ENCODE data around the gene RAP1GAP2.

Gene RAP1GAP2

GRCh38 chr17:2786176-2786881 lies 9.9 kb upstream of the RAP1GAP2 start:
- DNase-seq, result peak; percentile 46

- no peak for DNase-seq
Observed at GRCh38 chr17:2789700-2790099, 6.5 kb upstream of the RAP1GAP2 start.

GRCh38 chr17:2792366-2793169 lies 3.7 kb upstream of the RAP1GAP2 start:
- no peak for DNase-seq

DNA sequence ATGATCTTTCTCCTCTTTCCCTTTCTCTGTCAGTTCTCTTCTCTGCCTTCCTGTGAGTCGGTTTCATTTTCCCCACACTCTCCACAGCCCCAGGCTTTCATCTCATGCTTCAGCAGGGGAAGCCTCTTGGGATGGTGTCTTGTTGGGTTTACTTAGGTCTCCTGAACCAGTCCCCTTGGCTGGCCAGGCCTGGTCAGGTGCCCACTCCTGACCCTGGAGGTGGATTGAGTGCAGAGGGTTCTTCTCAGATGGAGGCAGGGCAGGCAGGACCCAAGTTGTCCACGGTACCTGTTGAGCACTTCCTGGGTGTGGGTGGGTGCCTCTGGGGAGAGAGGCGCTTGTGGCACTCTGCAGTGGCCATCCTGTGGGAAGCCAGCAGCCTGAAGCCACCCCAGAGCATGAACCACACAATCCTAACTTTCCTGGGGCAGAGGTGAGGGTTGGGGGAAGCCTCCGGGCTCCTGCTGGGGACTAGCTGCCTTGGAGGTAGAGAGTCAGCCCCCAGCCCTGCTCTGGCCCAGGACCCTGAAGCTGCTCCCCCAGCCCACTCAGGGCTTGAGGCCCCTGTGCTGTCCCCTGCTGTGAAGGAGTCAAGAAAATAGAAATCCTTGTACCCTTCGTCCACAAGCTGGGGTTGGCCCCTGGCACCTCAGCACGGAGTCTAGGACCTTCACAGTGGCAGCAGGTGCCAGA lies 2.0 kb upstream of the RAP1GAP2 start:
- no peak for DNase-seq

DNA sequence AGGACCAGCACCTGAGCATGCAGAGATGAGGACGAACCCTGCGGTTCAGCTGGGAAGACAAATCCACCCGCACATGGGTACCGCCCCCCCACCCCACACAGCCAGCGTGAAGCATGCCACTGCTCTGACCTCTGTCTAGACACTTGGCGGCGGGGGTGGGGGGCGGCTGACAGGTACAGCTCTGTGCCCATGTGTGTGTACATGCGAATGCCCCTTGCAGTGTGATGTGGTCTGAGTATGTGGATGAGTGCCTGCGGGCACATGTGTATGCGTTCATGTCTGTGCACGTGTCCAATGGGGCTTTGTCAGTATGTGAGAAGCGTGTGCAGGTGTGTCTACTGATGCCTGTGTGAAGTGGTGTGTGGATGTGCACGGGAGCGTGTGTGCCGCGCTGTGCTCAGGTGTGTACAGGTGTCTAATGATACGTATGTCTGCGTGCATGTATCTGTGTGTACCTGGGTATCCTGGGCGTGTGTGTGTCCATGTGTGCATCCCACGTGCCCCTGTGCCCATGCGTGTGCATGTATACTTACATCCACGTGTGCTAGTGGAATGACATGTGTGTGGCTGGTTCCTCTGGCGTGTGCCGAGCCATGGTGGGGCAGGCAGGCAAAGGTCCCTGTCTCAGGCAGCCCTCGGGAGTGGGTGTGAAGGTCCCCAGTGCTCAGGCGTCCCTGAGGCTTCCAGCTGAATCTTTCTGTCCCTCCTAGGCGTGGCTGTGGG lies 636 bp upstream of the RAP1GAP2 start:
- DNase-seq, result no peak

GRCh38 chr17:2797226-2797625 lies 988 bp downstream of the RAP1GAP2 start:
- DNase-seq, result no peak

DNA sequence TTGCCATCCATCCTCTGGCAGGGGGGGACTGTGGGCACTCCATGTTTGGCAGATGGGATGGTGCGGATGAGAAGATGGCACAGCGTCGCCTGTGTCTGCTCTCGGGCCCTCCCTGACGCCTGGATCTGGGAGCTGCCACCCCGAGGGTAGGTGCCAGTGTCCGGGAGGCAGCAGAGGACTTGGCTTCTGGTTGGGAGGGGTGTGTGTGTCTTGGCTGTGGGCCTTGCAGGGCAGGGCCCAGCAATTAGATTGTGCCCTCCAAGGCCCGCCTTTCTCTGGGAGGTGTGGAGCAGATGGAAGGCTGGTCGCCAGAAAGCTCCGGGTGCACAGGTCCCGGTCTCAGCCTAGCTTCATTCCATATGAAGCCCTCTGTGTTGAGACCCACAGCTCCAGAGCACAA lies 1.4 kb downstream of the RAP1GAP2 start:
- DNase-seq, result no peak

DNA sequence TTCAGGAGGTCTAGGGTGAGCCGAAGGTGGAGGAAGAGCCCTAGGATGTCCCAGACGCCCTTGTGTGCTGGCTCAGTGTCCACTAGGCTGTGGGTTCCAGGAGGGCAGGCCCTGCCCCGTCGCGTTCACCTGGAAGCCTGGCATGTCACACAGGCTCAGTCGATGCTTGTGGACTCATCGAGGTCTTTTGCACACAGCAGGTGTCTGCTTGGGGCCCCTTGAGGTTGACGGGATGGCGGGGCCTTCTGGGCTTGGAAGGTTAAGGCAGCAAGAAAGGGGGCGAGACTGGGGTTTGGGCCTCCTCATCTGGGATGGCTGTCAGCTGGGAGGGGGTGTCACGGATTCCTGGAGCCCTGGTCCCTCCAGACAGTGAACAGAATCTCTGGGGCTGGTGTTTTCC lies 1.9 kb downstream of the RAP1GAP2 start:
- no peak for DNase-seq

- DNase-seq, result no peak
Observed at GRCh38 chr17:2798678-2799077, 2.4 kb downstream of the RAP1GAP2 start.

DNA sequence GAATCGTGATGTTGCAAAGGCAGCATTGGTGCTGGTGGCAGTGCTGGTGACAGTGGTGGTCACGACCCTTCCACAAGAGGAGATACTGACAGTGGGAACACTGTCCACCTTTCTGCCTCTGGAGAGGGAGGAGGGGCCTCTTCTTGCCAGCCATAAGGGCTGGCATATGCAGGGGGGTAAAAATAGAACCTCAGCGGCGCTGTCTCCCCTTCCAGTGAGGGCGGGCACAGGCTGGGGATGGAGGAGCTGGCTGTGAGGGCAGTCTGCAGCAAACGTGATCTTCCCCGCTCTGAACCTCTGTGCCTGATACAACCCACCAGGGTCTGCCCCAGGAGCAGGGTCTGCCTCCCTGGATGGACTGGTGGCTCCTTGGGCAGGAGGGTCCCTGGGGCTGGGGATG lies 3.4 kb downstream of the RAP1GAP2 start:
- no peak for DNase-seq

- no peak for DNase-seq
Observed at GRCh38 chr17:2800367-2800766, 4.1 kb downstream of the RAP1GAP2 start.

- DNase-seq, result no peak
Observed at GRCh38 chr17:2801841-2802240, 5.6 kb downstream of the RAP1GAP2 start.

DNA sequence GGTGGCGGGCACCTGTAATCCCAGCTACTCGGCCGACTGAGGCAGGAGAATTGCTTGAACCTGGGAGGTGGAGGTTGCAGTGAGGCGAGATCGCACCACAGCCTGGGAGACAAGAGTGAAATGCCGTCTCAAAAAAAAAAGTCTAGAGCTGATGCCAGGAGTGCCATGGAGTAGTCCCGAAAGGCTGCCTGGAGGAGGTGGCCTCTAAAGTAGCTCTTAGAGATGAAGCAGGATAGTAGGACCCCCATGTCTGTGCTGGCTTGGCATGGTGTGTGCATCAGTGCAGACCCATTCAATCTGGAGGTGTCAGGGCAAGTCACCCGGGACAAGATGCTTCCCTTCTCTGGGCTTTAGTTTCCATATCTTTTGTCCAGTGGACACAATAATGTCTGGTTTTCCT lies 6.3 kb downstream of the RAP1GAP2 start:
- DNase-seq, result no peak

GRCh38 chr17:2803386-2803785 lies 7.1 kb downstream of the RAP1GAP2 start:
- DNase-seq, result no peak

GRCh38 chr17:2803971-2804370 lies 7.7 kb downstream of the RAP1GAP2 start:
- DNase-seq, result no peak

- DNase-seq, result no peak
Observed at GRCh38 chr17:2804912-2805311, 8.7 kb downstream of the RAP1GAP2 start.

- no peak for DNase-seq
Observed at GRCh38 chr17:2805961-2806360, 9.7 kb downstream of the RAP1GAP2 start.

DNA sequence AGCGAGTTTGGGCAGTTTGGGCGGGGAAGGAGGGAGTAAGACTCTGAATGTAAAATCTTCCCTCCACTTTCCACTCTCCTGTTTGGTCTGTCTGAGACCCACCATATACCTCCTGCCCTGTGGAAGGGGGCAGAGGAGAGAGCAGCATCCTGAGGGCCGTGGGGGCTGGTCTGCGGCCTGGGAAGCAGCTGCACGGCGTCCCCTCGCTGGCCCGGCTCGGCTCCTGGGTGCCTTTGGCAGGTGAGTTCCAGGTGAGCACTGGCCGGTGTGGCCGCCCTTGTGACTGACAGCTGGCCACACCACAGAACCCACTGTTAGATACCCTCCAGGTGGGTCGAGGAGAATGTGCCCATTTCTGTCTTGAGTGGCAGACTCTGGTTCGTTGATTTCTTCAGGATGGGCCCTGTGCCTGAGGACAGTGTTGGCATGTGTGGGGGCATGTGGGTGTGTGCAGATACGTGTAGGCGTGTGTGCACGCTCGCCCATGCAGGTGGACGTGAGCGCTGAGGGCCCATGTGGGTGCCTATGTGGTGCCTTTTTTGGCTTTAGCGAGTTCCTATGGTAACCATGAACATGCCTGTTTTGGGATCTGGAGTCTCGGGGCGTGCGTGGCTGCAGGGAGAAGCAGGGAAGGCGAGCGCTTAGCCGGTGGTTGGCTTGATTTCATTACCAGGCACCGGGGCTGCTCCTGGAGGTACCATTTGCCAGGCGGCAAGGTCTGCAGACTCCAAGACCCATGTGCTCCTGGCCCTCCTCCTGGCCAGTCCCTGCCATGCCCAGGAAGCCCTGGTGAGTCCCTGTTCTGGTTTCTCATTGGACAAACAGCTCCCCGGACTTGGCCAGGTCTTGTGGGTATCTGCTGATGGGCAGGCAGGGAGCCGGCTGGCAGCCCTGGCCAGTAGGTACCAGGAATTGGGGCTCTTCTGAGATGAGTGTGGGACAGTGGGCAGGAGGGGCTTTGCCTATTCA lies 12.4 kb downstream of the RAP1GAP2 start:
- DNase-seq, result no peak

DNA sequence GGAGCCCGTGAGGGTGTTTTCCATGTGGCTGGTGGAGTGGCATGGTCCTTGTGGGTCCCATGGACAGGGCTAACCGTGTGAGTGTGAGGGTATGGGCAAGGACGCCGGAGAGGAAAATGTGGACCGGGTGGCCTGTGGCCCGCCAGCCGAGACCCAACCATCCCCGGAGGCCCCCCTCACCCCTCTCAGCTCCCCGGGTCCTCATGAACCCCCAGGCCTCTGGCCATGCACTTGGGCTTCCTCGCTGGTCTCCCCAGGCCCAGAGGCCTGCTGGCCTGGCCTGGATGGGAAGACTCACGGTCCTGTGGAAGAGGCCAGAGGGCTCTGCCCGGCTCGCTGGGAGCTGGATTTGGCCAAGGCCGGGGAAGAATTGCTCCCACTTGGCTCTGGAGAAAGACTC lies 13.1 kb downstream of the RAP1GAP2 start:
- DNase-seq, result no peak

- DNase-seq, result no peak
Observed at GRCh38 chr17:2814049-2814448, 17.8 kb downstream of the RAP1GAP2 start.

- DNase-seq, result no peak
Observed at GRCh38 chr17:2814481-2815341, 18.5 kb downstream of the RAP1GAP2 start.
